Progenitor cell of endocrine pancreas (in vitro differentiated cells): ENCODE results near the gene GRM8. TPM values are rescaled to one million over a fixed set of nuclear protein-coding genes. Genes with fewer than 3 reads are reported as not detected.

Source experiments
- DNase-seq: peaks from one replicate; pipeline ENCODE4 v3.0.0; 2021; ENCODE audit warnings: low spot score; ENCODE audit not compliant: unreplicated experiment
- H3K27ac Mint-ChIP-seq: 2 replicates; pipeline ENCODE4 v1.8.0; 2021; ENCODE audit warnings: mild to moderate bottlenecking, moderate library complexity, mixed read lengths
- H3K27me3 Mint-ChIP-seq: 2 replicates; pipeline ENCODE4 v1.8.0; 2021; ENCODE audit warnings: mixed read lengths
- H3K36me3 Mint-ChIP-seq: 2 replicates; pipeline ENCODE4 v1.8.0; 2022; ENCODE audit warnings: mixed read lengths; ENCODE audit not compliant: insufficient read depth
- H3K4me1 Mint-ChIP-seq: 2 replicates; pipeline ENCODE4 v1.8.0; 2021; ENCODE audit warnings: low read depth, mixed read lengths
- H3K4me3 Mint-ChIP-seq: 2 replicates; pipeline ENCODE4 v1.8.0; 2021; ENCODE audit warnings: low read depth, mild to moderate bottlenecking, moderate library complexity, mixed read lengths
- H3K9me3 Mint-ChIP-seq: 2 replicates; pipeline ENCODE4 v1.8.0; 2021; ENCODE audit warnings: low read depth, mixed read lengths
- CTCF ChIP-seq: fragments of 200-600 bp; sonication (generic); IDR thresholded peaks from one replicate; pipeline ENCODE4 v1.5.0; 2021; ENCODE audit warnings: antibody characterized with exemption, mild to moderate bottlenecking; ENCODE audit not compliant: unreplicated experiment
- total RNA-seq: library from RNA; stranded (reverse); gene quantifications from 2 replicates; pipeline ENCODE4 v1.2.1, GENCODE V29; 2021

GRM8 gene
- total RNA-seq, 1 donor from 2014 or later, result 4.2 TPM

GRCh38 chr7:126783613-126784012, 469.1 kb downstream of the GRM8 start:
- H3K27me3 Mint-ChIP-seq, result no peaks in the 10 kb centered on the region
- DNase-seq, result no peak
- H3K36me3 Mint-ChIP-seq, result no peaks in the 10 kb centered on the region
- peaks cover 2% of the 10 kb centered on the region for H3K4me1 Mint-ChIP-seq
- H3K4me3 Mint-ChIP-seq, result no peak overlapping the region
- H3K27ac Mint-ChIP-seq, result no peak overlapping the region
- H3K9me3 Mint-ChIP-seq, result no peaks in the 10 kb centered on the region
- TF ChIP-seq CTCF, result no peak

DNA sequence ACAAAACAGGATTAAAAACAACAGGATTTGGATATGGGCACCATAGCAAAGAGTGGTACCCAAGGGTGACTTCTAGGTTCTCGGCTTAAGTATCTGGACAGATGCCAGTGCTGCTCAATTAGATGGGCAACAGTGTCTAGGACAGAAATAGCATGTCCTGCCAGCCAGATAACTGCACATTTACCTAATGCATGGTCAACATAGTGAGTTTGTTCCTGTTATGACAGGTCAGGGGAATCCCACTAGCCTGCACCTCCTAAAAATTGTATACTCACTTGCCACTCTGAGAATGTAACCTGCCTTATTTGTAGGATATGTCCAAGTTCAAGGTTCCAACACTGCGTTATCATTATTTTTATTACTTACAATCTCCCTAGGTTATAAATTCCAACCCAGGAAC, 471.7 kb downstream of the GRM8 start:
- Mint-ChIP-seq H3K27ac (no peak overlapping the region), H3K4me1 (no peaks in the 10 kb centered on the region), H3K27me3 (no peaks in the 10 kb centered on the region), H3K4me3 (no peak overlapping the region), H3K9me3 (no peaks in the 10 kb centered on the region), H3K36me3 (no peaks in the 10 kb centered on the region)
- DNase-seq, result no peak
- no peak for TF ChIP-seq CTCF

DNA sequence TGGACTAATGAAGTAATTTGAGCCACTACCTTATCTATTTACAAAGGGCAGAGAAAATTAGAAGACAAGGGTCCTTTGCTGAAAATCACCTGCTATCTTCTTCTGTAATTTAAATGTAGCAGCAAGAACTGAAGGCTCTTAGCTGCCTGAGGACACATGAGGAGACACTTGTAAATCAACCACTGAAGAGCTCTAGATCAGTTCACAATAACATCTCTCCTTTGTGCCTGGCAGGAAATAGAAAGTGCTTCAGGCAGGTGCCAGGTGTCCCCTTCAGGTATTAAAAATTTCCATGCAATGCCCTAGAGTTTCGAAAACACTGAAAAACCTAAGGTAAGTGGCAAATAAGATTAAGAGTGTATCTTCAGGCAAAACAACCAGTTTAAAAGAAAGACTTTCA, 474.6 kb downstream of the GRM8 start:
- no peaks in the 10 kb centered on the region for H3K27me3 Mint-ChIP-seq
- H3K4me1 Mint-ChIP-seq, result no peaks in the 10 kb centered on the region
- TF ChIP-seq CTCF, result no peak
- H3K9me3 Mint-ChIP-seq, result no peaks in the 10 kb centered on the region
- DNase-seq, result no peak
- no peak overlapping the region for H3K4me3 Mint-ChIP-seq
- H3K36me3 Mint-ChIP-seq, result no peaks in the 10 kb centered on the region
- no peak overlapping the region for H3K27ac Mint-ChIP-seq

GRCh38 chr7:126776498-126776897, 476.2 kb downstream of the GRM8 start:
- TF ChIP-seq CTCF, result no peak
- Mint-ChIP-seq H3K36me3 (no peaks in the 10 kb centered on the region), H3K27ac (no peak overlapping the region)

DNA sequence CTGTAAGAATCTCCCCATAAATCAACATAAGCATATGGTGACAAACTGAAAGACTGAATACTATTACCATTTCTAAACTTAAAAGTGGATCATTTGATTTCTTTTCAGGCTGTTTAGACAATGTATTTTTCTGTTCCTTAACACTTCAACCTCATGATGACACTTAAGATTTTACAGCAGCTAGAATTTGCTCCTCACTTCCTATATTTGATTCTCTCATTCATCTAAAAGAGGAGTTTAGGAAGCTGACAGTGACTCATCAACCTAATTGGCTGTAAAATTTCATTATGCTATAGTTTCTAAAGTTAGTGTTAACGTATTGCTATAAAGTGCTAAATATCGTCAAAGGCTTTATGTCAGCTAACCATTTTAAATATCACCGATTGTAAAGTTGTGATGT, 478.7 kb downstream of the GRM8 start:
- no peaks in the 10 kb centered on the region for H3K4me1 Mint-ChIP-seq
- no peak overlapping the region for H3K27ac Mint-ChIP-seq
- no peaks in the 10 kb centered on the region for H3K36me3 Mint-ChIP-seq
- no peaks in the 10 kb centered on the region for H3K9me3 Mint-ChIP-seq
- no peak for TF ChIP-seq CTCF
- DNase-seq, result no peak
- H3K4me3 Mint-ChIP-seq, result no peak overlapping the region
- no peaks in the 10 kb centered on the region for H3K27me3 Mint-ChIP-seq

More at GRCh38 chr7:126776498-126776897, 476.2 kb downstream of the GRM8 start:
- H3K4me1 Mint-ChIP-seq, result no peaks in the 10 kb centered on the region
- H3K27me3 Mint-ChIP-seq, result no peaks in the 10 kb centered on the region
- H3K4me3 Mint-ChIP-seq, result no peak overlapping the region
- H3K9me3 Mint-ChIP-seq, result no peaks in the 10 kb centered on the region
- no peak for DNase-seq

DNA sequence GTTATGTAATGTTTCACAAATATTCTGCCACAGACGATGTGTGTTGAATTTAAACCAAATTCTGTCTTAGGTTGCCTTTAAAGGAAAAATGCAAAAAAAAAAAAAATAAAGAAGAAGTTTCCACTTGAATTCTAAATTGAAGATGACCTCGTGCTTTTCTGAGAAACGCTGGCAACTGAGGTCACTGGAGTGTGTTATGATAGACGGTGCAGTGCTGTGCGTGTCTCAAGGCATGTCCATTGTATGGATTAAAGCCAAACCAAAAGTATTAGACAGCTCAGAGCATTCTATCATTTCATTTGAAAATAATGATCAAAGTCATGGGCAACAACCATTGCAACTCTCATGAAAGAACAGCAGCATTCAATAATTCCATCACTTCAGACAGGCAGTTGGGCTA, 483.9 kb downstream of the GRM8 start:
- Mint-ChIP-seq H3K36me3 (no peaks in the 10 kb centered on the region), H3K4me1 (no peaks in the 10 kb centered on the region), H3K27ac (no peak overlapping the region), H3K27me3 (no peaks in the 10 kb centered on the region), H3K9me3 (no peaks in the 10 kb centered on the region), H3K4me3 (no peak overlapping the region)
- no peak for DNase-seq
- no peak for TF ChIP-seq CTCF
